IMR-90 (cell line): ENCODE measurements around the gene ISCU. TPM values are rescaled to one million over a fixed set of nuclear protein-coding genes. Genes with fewer than 3 reads are reported as not detected.

ENCODE experiments used
- ATAC-seq: fragments of 200-7000 bp; cut with Tn5 transposase; 2 replicates; pipeline ENCODE4 v1.9.1; 2020; ENCODE audit warnings: low read depth, mild to moderate bottlenecking, moderate library complexity
- BruUV-seq: library from RNA; stranded (reverse); fragments of 400-500 nt; replicated peaks from 2 replicates; lab custom pipeline; 2021; lab: Mats Ljungman, UMichigan
- CTCF ChIA-PET: fragments of 300-600 bp; formaldehyde crosslinking; extraction: SDS; loops from one replicate; lab custom pipeline; 2021; ENCODE audit warnings: antibody characterized with exemption; lab: Yijun Ruan, JAX
- POLR2A ChIA-PET: fragments of 300-600 bp; sonication (Branson Sonifier 250); formaldehyde crosslinking; loops from one replicate; lab custom pipeline; 2022; ENCODE audit warnings: antibody characterized with exemption; ENCODE audit not compliant: unreplicated experiment; lab: Charles Lee
- DNase-seq: peaks from one replicate; pipeline ENCODE4 v3.0.0; 2013
- H2AFZ ChIP-seq: replicated peaks from 2 replicates; pipeline ENCODE3; 2013; ENCODE audit warnings: low read length, mild to moderate bottlenecking; ENCODE audit not compliant: poor library complexity
- H2AK5ac ChIP-seq: 2 replicates; pipeline ENCODE4 v1.6.1; 2013; ENCODE audit warnings: low read depth, low read length, inconsistent platforms
- H2AK9ac ChIP-seq: replicated peaks from 2 replicates; pipeline ENCODE3; 2013; ENCODE audit warnings: mild to moderate bottlenecking, low read depth, low read length, moderate library complexity; ENCODE audit not compliant: poor library complexity
- H2BK120ac ChIP-seq: 2 replicates; pipeline ENCODE4 v1.6.1; 2013; ENCODE audit warnings: low read depth, low read length, inconsistent platforms
- H2BK15ac ChIP-seq: 3 replicates; pipeline ENCODE4 v1.6.1; 2013; ENCODE audit warnings: low read depth, low read length, inconsistent platforms
- H2BK20ac ChIP-seq: 2 replicates; pipeline ENCODE4 v1.6.1; 2013; ENCODE audit warnings: low read depth, mild to moderate bottlenecking, inconsistent platforms, low read length, moderate library complexity
- H2BK5ac ChIP-seq: 2 replicates; pipeline ENCODE4 v1.6.1; 2013; ENCODE audit warnings: mild to moderate bottlenecking, low read depth, low read length, inconsistent platforms; ENCODE audit not compliant: poor library complexity, severe bottlenecking
- H3K14ac ChIP-seq: replicated peaks from 2 replicates; pipeline ENCODE4 v1.6.1; 2013; ENCODE audit warnings: low read depth, low read length, inconsistent platforms
- H3K18ac ChIP-seq: 2 replicates; pipeline ENCODE4 v1.6.1; 2013; ENCODE audit warnings: low read depth, low read length, control low read depth
- H3K23ac ChIP-seq: 2 replicates; pipeline ENCODE4 v1.6.1; 2013; ENCODE audit warnings: low read depth, low read length, inconsistent platforms
- H3K27ac ChIP-seq: 2 replicates; pipeline ENCODE4 v1.5.1; 2013; ENCODE audit warnings: mild to moderate bottlenecking, control low read depth, low read length; ENCODE audit not compliant: insufficient read depth
- H3K27me3 ChIP-seq: 2 replicates; pipeline ENCODE4 v1.6.1; 2013; ENCODE audit warnings: low read length; ENCODE audit not compliant: control insufficient read depth, insufficient read depth
- H3K36me3 ChIP-seq: 2 replicates; pipeline ENCODE4 v1.6.1; 2013; ENCODE audit warnings: low read length, mixed read lengths; ENCODE audit not compliant: control insufficient read depth, insufficient read depth
- H3K4ac ChIP-seq: 2 replicates; pipeline ENCODE4 v1.6.1; 2013; ENCODE audit warnings: low read depth, low read length, inconsistent platforms
- H3K4me1 ChIP-seq: 2 replicates; pipeline ENCODE4 v1.6.1; 2013; ENCODE audit warnings: low read length, mixed read lengths; ENCODE audit not compliant: control insufficient read depth, insufficient read depth
- H3K4me2 ChIP-seq: 2 replicates; pipeline ENCODE4 v1.6.1; 2013; ENCODE audit warnings: low read depth, mild to moderate bottlenecking, control low read depth, low read length, moderate library complexity
- H3K4me3 ChIP-seq: 2 replicates; pipeline ENCODE4 v1.5.1; 2013; ENCODE audit warnings: low read depth, mild to moderate bottlenecking, control low read depth, low read length, moderate library complexity; ENCODE audit not compliant: insufficient read depth
- H3K56ac ChIP-seq: 2 replicates; pipeline ENCODE4 v1.6.1; 2013; ENCODE audit warnings: low read length, inconsistent platforms; ENCODE audit not compliant: insufficient read depth; ENCODE audit errors: extremely low read depth
- H3K79me1 ChIP-seq, 2 experiments: 2 replicates each; pipeline ENCODE4 v1.6.1; 2013; ENCODE audit warnings: low read length in 2 of 2, inconsistent platforms in 1 of 2, low read depth in 1 of 2
- H3K9ac ChIP-seq: 2 replicates; pipeline ENCODE4 v1.6.1; 2013; ENCODE audit warnings: low read depth, low read length, control low read depth
- H3K9me1 ChIP-seq: 2 replicates; pipeline ENCODE4 v1.6.1; 2013; ENCODE audit warnings: low read length, inconsistent platforms; ENCODE audit not compliant: insufficient read depth
- H3K9me3 ChIP-seq: 2 replicates; pipeline ENCODE4 v1.6.1; 2013; ENCODE audit warnings: low read length; ENCODE audit not compliant: control insufficient read depth, insufficient read depth
- H4K20me1 ChIP-seq: 2 replicates; pipeline ENCODE4 v1.6.1; 2013; ENCODE audit warnings: low read length, inconsistent platforms; ENCODE audit not compliant: insufficient read depth
- H4K5ac ChIP-seq: 2 replicates; pipeline ENCODE4 v1.6.1; 2013; ENCODE audit warnings: mild to moderate bottlenecking, low read depth, low read length, control low read depth
- H4K8ac ChIP-seq, 2 experiments: 2 replicates each; pipeline ENCODE4 v1.6.1; 2013; ENCODE audit warnings: low read depth in 2 of 2, low read length in 2 of 2, control low read depth in 1 of 2, inconsistent platforms in 1 of 2
- H4K91ac ChIP-seq: 2 replicates; pipeline ENCODE4 v1.6.1; 2013; ENCODE audit warnings: low read depth, low read length, inconsistent platforms; ENCODE audit not compliant: insufficient read depth
- CEBPB ChIP-seq: IDR thresholded peaks from 2 replicates; pipeline ENCODE4 v1.6.1; 2012; ENCODE audit warnings: low read depth, low read length, improper control_type of control experiment
- CHD1 ChIP-seq: IDR thresholded peaks from 2 replicates; pipeline ENCODE4 v1.6.1; 2012; ENCODE audit warnings: low read depth, low read length, improper control_type of control experiment
- ELK1 ChIP-seq: fragments of 150-350 bp; IDR thresholded peaks from 2 replicates; pipeline ENCODE4 v1.6.1; 2016; ENCODE audit warnings: low read depth, mild to moderate bottlenecking, low read length, moderate library complexity, borderline replicate concordance
- FOS ChIP-seq: fragments of 150-350 bp; IDR thresholded peaks from 2 replicates; pipeline ENCODE4 v1.6.1; 2016; ENCODE audit warnings: low read depth, low read length
- MAZ ChIP-seq: IDR thresholded peaks from 2 replicates; pipeline ENCODE4 v1.6.1; 2012; ENCODE audit warnings: low read depth, mild to moderate bottlenecking, low read length, improper control_type of control experiment, moderate library complexity, borderline replicate concordance
- NFE2L2 ChIP-seq: fragments of 150-350 bp; IDR thresholded peaks from 2 replicates; pipeline ENCODE4 v1.6.1; 2016; ENCODE audit warnings: low read depth, mild to moderate bottlenecking, low read length
- RAD21 ChIP-seq: IDR thresholded peaks from 2 replicates; pipeline ENCODE4 v1.6.1; 2012; ENCODE audit warnings: low read length, improper control_type of control experiment
- RCOR1 ChIP-seq: IDR thresholded peaks from 2 replicates; pipeline ENCODE4 v1.6.1; 2012; ENCODE audit warnings: mild to moderate bottlenecking, low read length, improper control_type of control experiment; ENCODE audit not compliant: insufficient replicate concordance
- RFX5 ChIP-seq: IDR thresholded peaks from 2 replicates; pipeline ENCODE4 v1.8.0; 2012; ENCODE audit warnings: low read depth, mild to moderate bottlenecking, low read length, moderate library complexity
- SMC3 ChIP-seq: fragments of 150-350 bp; IDR thresholded peaks from 2 replicates; pipeline ENCODE4 v1.6.1; 2016; ENCODE audit warnings: low read depth, mild to moderate bottlenecking, antibody characterized with exemption, low read length, moderate library complexity
- WGBS, 2 experiments: methylation state at CpG; one replicate each; pipeline versions ENCODE4 v1.1.5 to v1.1.7; 2013; ENCODE audit warnings: missing lambda C conversion rate in 2 of 2; ENCODE audit not compliant: insufficient read length in 1 of 2; ENCODE audit errors: extremely low coverage in 2 of 2; 5-methylcytosine and 5-hydroxymethylcytosine counted together
- dilution Hi-C: fragments of 300-500 bp; cut with HindIII; formaldehyde crosslinking; loops from one replicate; pipeline ENCODE4 v1.14.3; 2018; ENCODE audit warnings: low sequenced_read_pairs; ENCODE audit not compliant: unreplicated experiment
- in situ Hi-C: fragments of 300-500 bp; cut with MboI; formaldehyde crosslinking; loops from 3 replicates; pipeline ENCODE4 v1.14.3; 2019; ENCODE audit warnings: low sequenced_read_pairs, inconsistent platforms, mixed read lengths
- intact Hi-C: fragments of 100-400 bp; cut with micrococcal nuclease; formaldehyde crosslinking; loops from 2 replicates; pipeline ENCODE4 v1.10.0; 2022
- polyA plus RNA-seq, 3 experiments: library from polyadenylated mRNA; depleted of rRNA; stranded (reverse); fragments of >200 nt; gene quantifications; 2 replicates each; pipeline ENCODE4 v1.2.3, GENCODE V29; 2012; ENCODE audit warnings: low replicate concordance in 1 of 3
- total RNA-seq: library from RNA; depleted of rRNA; stranded (reverse); fragments of >200 nt; gene quantifications from 2 replicates; pipeline ENCODE4 v1.2.3, GENCODE V29; 2012
- TF ChIP-seq, protein P1 (sequence below): fragments of 150-350 bp; IDR thresholded peaks from 2 replicates; pipeline ENCODE4 v1.6.1; 2017; ENCODE audit warnings: mild to moderate bottlenecking, antibody characterized with exemption, low read length, low read depth

ISCU gene
- total and polyA plus RNA-seq, 2 of the 4 experiments (the other 2 are of a cell fraction): 52.7 to 87.2 TPM

- Histone ChIP-seq H3K9ac (no peak overlapping the region), H2BK5ac (no peak overlapping the region), H3K27ac (no peak overlapping the region), H4K5ac (no peak overlapping the region), H3K4me3 (no peak overlapping the region), H2BK120ac (no peak overlapping the region), H2BK15ac (no peak overlapping the region), H4K8ac (no peak overlapping the region), H3K23ac (no peak overlapping the region), H3K4me1 (no peaks in the 10 kb centered on the region), H3K56ac (no peak overlapping the region), H3K18ac (no peak overlapping the region), H3K36me3 (peaks cover 46% of the 10 kb centered on the region), H2BK20ac (no peak overlapping the region), H3K4ac (no peak overlapping the region), H4K91ac (no peak overlapping the region), H3K4me2 (no peak overlapping the region), H3K79me1 (peaks cover 16 to 21% of the 10 kb centered on the region in 2 experiments), H2AFZ (no peak overlapping the region), H2AK9ac (no peak overlapping the region), H3K14ac (no peak overlapping the region), H3K27me3 (no peaks in the 10 kb centered on the region), H3K9me1 (peaks cover 3% of the 10 kb centered on the region; the same call in 1 of the 2 replicates), H2AK5ac (no peak overlapping the region), H4K20me1 (peaks cover 3% of the 10 kb centered on the region; the same call in 1 of the 2 replicates), H3K9me3 (no peaks in the 10 kb centered on the region)
- no TSS peak for BruUV-seq
- no peak for ATAC-seq
- in situ Hi-C loops (no loop called here), dilution Hi-C loops (no loop called here), intact Hi-C loops (no loop called here)
- no peak for TF ChIP-seq NFE2L2
- TF ChIP-seq, protein P1, sequence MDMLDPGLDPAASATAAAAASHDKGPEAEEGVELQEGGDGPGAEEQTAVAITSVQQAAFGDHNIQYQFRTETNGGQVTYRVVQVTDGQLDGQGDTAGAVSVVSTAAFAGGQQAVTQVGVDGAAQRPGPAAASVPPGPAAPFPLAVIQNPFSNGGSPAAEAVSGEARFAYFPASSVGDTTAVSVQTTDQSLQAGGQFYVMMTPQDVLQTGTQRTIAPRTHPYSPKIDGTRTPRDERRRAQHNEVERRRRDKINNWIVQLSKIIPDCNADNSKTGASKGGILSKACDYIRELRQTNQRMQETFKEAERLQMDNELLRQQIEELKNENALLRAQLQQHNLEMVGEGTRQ: no peak
- no peak for TF ChIP-seq FOS
- TF ChIP-seq RCOR1: no peak
- no peak for TF ChIP-seq RAD21
- TF ChIP-seq RFX5: no peak
- TF ChIP-seq ELK1: no peak
- no peak for TF ChIP-seq CEBPB
- no peak for TF ChIP-seq MAZ
- TF ChIP-seq SMC3: no peak
- TF ChIP-seq CHD1: no peak
- POLR2A ChIA-PET: no interaction called here
- CTCF ChIA-PET: interaction anchor here (0.7 to 1.3 kb wide), 2 partner anchors 9 to 17 kb away, joined by 3 to 4 read pairs; no protein-coding TSS in a partner anchor
- DNase-seq: no peak
- WGBS, 2 experiments: 97% methylated on average over 5 of the region's 15 CpGs; no CpG with 5 or more reads in 1 of the 2 experiments
Measured at GRCh38 chr12:108531929-108532848, 30.2 kb upstream of the ISCU start.
